ENCODE results near the gene ZBTB32. TPM values are rescaled to one million over a fixed set of nuclear protein-coding genes. Genes with fewer than 3 reads are reported as not detected.

The ZBTB32 gene
- total and polyA plus RNA-seq, 12 donors = 0.03 to 0.12 TPM; not detected in 10

DNA sequence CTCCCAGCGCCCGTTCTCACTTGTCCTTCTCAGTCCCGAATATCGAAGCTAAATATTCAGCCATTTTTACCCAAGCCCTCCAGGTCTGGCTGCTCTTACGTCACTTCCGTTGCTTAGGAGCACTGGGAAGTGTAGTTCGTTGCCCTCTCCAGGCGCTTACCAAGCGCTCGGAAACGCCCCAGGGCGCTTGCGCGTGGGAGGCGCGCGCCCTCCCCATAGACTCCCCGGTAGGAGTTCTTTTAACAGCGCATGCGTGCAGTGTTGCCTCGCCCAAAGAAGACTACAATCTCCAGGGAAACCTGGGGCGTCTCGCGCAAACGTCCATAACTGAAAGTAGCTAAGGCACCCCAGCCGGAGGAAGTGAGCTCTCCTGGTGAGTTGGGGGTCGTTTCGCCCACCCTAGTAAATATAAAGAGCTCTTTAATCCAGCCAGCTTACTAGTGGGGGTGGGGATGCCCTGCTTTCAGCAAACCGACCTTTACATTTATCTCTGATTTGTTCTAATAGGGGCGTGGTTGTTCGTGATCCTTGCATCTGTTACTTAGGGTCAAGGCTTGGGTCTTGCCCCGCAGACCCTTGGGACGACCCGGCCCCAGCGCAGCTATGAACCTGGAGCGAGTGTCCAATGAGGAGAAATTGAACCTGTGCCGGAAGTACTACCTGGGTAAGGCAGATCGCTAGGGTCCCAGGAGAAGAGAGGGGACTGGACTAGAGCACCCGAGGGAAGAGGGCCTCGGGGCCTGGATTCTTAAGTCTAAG is 41.1 kb downstream of the ZBTB32 start, which contains the start of the genes PSENEN and U2AF1L4:
TSS of gene PSENEN (plus strand) at position 324 of the 759 bp plus-strand sequence. CDS start at position 604, 280 bp downstream.
TSS of gene U2AF1L4 (minus strand) at position 91 of the 759 bp plus-strand sequence. CDS start at position 64, 27 bp downstream.
- DNase-seq (peak; percentile 95 to 98), ATAC-seq (peak; percentile 81 to 92 (median 88))
- H3K27me3 ChIP-seq = no peaks in the 10 kb centered on the region
- H3K4me3 ChIP-seq = peak within 1 kb of the TSS; percentile 69 to 97 (median 84)
- peak within 1 kb of the TSS; percentile 97 to 100 (median 100) for H3K27ac ChIP-seq
- H3K36me3 ChIP-seq = peaks cover 0 to 12% (median 0%) of the 10 kb centered on the region in 9 donors
- 0 to 1% methylated on average over 40 of the region's 40 CpGs for WGBS, 2 donors
- peaks cover 7 to 79% (median 49%) of the 10 kb centered on the region in 9 donors for H3K4me1 ChIP-seq
- no peaks in the 10 kb centered on the region for H3K9me3 ChIP-seq
- TF ChIP-seq, protein P1, sequence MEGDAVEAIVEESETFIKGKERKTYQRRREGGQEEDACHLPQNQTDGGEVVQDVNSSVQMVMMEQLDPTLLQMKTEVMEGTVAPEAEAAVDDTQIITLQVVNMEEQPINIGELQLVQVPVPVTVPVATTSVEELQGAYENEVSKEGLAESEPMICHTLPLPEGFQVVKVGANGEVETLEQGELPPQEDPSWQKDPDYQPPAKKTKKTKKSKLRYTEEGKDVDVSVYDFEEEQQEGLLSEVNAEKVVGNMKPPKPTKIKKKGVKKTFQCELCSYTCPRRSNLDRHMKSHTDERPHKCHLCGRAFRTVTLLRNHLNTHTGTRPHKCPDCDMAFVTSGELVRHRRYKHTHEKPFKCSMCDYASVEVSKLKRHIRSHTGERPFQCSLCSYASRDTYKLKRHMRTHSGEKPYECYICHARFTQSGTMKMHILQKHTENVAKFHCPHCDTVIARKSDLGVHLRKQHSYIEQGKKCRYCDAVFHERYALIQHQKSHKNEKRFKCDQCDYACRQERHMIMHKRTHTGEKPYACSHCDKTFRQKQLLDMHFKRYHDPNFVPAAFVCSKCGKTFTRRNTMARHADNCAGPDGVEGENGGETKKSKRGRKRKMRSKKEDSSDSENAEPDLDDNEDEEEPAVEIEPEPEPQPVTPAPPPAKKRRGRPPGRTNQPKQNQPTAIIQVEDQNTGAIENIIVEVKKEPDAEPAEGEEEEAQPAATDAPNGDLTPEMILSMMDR (IDR thresholded peaks at IDR 0.05) = no peak
- intact Hi-C loops (cut with DNase I) = loop anchor here in 4 of 10 donors (2.0 to 10.0 kb wide), 4 partner anchors 27 to 189 kb away; partner anchors contain the start of genes LRFN3 (in 2 of the 4) and KMT2B (in 1 of the 4)

DNA sequence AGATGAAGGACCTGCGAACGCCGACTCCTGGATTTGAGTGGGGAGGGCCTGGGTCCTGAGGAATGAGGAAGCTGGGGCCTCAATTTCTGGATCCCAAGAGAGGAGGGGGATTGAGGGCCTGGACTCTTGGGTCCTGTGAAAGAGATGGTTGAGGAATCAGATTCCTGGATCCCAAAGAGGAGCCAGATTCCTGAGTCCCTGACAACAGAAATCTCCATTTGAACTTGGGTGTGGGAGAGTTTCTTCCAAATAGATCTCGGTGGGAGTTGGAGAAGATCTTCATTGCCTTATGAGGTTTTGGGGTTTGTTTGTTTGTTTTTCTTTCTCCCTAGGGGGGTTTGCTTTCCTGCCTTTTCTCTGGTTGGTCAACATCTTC is 41.7 kb downstream of the ZBTB32 start:
- H3K4me1 ChIP-seq = peaks cover 7 to 76% (median 46%) of the 10 kb centered on the region in 9 donors
- H3K9me3 ChIP-seq = no peaks in the 10 kb centered on the region
- peak overlapping the region; percentile 56 to 97 (median 84) for H3K4me3 ChIP-seq
- intact Hi-C loops (cut with DNase I) = loop anchor here in 3 of 10 donors (5.0 to 10.0 kb wide), 2 partner anchors 186 to 189 kb away; partner anchors contain the start of gene LRFN3 (in 2 of the 3)
- H3K36me3 ChIP-seq = peaks cover 0 to 12% (median 0%) of the 10 kb centered on the region in 9 donors
- H3K27me3 ChIP-seq = no peaks in the 10 kb centered on the region
- no peak for DNase-seq
- 1 to 13% methylated on average over 4 of the region's 4 CpGs for WGBS, 2 donors
- peak overlapping the region in 9 of 10 donors; percentile 23 to 100 (median 100) for H3K27ac ChIP-seq
- TF ChIP-seq, protein P1 (IDR thresholded peaks at IDR 0.05) = no peak
- ATAC-seq = no peak

DNA sequence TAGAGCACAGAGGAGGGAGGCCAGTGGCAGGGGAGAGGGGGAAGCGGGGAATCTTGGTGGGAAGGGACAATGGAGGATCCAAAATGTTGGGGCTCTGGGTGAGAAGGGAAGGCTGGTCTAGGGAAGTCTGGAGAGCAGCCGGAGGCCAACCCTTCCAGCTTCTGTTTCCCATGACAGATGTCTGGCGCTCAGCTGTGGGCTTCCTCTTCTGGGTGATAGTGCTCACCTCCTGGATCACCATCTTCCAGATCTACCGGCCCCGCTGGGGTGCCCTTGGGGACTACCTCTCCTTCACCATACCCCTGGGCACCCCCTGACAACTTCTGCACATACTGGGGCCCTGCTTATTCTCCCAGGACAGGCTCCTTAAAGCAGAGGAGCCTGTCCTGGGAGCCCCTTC is 42.2 kb downstream of the ZBTB32 start:
- TF ChIP-seq, protein P1 (IDR thresholded peaks at IDR 0.05) = no peak
- Histone ChIP-seq H3K27ac (peak overlapping the region in 2 of 10 donors; percentile 97 to 100), H3K4me3 (peak overlapping the region in 5 of 10 donors; percentile 69 to 86 (median 83)), H3K4me1 (peaks cover 7 to 71% (median 44%) of the 10 kb centered on the region in 9 donors), H3K9me3 (no peaks in the 10 kb centered on the region), H3K27me3 (no peaks in the 10 kb centered on the region), H3K36me3 (peaks cover 0 to 13% (median 0%) of the 10 kb centered on the region in 9 donors)
- WGBS, 2 donors = 86 to 90% methylated on average over 5 of the region's 5 CpGs
- intact Hi-C loops (cut with DNase I) = loop anchor here in 3 of 10 donors (5.0 to 10.0 kb wide), 2 partner anchors 186 to 188 kb away; partner anchors contain the start of gene LRFN3 (in 2 of the 3)
- DNase-seq = no peak
- no peak for ATAC-seq
